Fibroblast of skin of left quadriceps (primary cell): ENCODE data around the gene ASCC3.
"Not testable (repeated sequence)": the region's sequence is repeated elsewhere in the genome, so short reads cannot be mapped to it uniquely, and the experiment has no call there.

ENCODE experiments used
- DNase-seq, 2 experiments: peaks; one replicate each; pipeline ENCODE4 v3.0.0-alpha.2; 2013; ENCODE audit warnings: low read depth in 2 of 2

The ASCC3 gene

GRCh38 chr6:100662264-100662663 lies 218.9 kb downstream of the ASCC3 start:
- no peak for DNase-seq

- DNase-seq = no peak
Observed at GRCh38 chr6:100658486-100658885, 222.6 kb downstream of the ASCC3 start.

- DNase-seq = peak in 1 of 2 experiments; percentile 9
Observed at GRCh38 chr6:100657678-100658330, 223.3 kb downstream of the ASCC3 start.

- DNase-seq = not testable (repeated sequence)
Observed at GRCh38 chr6:100641147-100641546, 240.0 kb downstream of the ASCC3 start.

GRCh38 chr6:100633096-100633777 lies 247.9 kb downstream of the ASCC3 start:
- peak in 1 of 2 experiments; percentile 47 for DNase-seq

GRCh38 chr6:100630536-100630935 lies 250.6 kb downstream of the ASCC3 start:
- no peak for DNase-seq

GRCh38 chr6:100627911-100628758 lies 253.0 kb downstream of the ASCC3 start:
- no peak for DNase-seq

- DNase-seq = no peak
Observed at GRCh38 chr6:100626721-100627120, 254.4 kb downstream of the ASCC3 start.

GRCh38 chr6:100622907-100623692 lies 258.0 kb downstream of the ASCC3 start:
- DNase-seq = peak; percentile 48 to 51

- DNase-seq = peak; percentile 88 to 90
Observed at GRCh38 chr6:100620085-100620840, 260.9 kb downstream of the ASCC3 start.

GRCh38 chr6:100618351-100618671 lies 262.8 kb downstream of the ASCC3 start:
- DNase-seq = no peak

GRCh38 chr6:100617633-100618350 lies 263.3 kb downstream of the ASCC3 start:
- no peak for DNase-seq

GRCh38 chr6:100614933-100615332 lies 266.2 kb downstream of the ASCC3 start:
- no peak for DNase-seq

GRCh38 chr6:100614386-100614785 lies 266.7 kb downstream of the ASCC3 start:
- DNase-seq = no peak

- DNase-seq = no peak
Observed at GRCh38 chr6:100613656-100614055, 267.5 kb downstream of the ASCC3 start.

GRCh38 chr6:100612094-100612493 lies 269.0 kb downstream of the ASCC3 start:
- peak; percentile 84 to 85 for DNase-seq

GRCh38 chr6:100599088-100599770 lies 281.9 kb downstream of the ASCC3 start:
- no peak for DNase-seq

GRCh38 chr6:100595456-100595855 lies 285.7 kb downstream of the ASCC3 start:
- DNase-seq = no peak

GRCh38 chr6:100593522-100593921 lies 287.6 kb downstream of the ASCC3 start:
- no peak for DNase-seq

GRCh38 chr6:100592929-100593328 lies 288.2 kb downstream of the ASCC3 start:
- DNase-seq = no peak
